WTC11 (cell line): ENCODE results near the gene SPINK6. TPM values are rescaled to one million over a fixed set of nuclear protein-coding genes. Genes with fewer than 3 reads are reported as not detected.

Source experiments
- ATAC-seq: fragments of 200-7000 bp; cut with Tn5 transposase; 2 replicates; pipeline ENCODE4 v1.10.0; 2021; ENCODE audit warnings: mild to moderate bottlenecking, moderate library complexity
- CTCF ChIA-PET: fragments of 300-600 bp; sonication (Branson Sonifier 250); formaldehyde crosslinking; loops from one replicate; lab custom pipeline; 2021; ENCODE audit warnings: antibody characterized with exemption; lab: Charles Lee
- POLR2A ChIA-PET: fragments of 350-600 bp; sonication (Branson Sonifier 250); formaldehyde crosslinking; loops from one replicate; lab custom pipeline; 2021; ENCODE audit warnings: antibody characterized with exemption; lab: Charles Lee
- DNase-seq: peaks from one replicate; pipeline ENCODE4 v3.0.0; 2021; ENCODE audit warnings: low spot score
- H3K27ac Mint-ChIP-seq: 2 replicates; pipeline ENCODE4 v1.8.0; 2021; ENCODE audit warnings: mixed read lengths
- H3K27me3 Mint-ChIP-seq: 2 replicates; pipeline ENCODE4 v1.8.0; 2021; ENCODE audit warnings: low read depth, mild to moderate bottlenecking, moderate library complexity, mixed read lengths
- H3K36me3 Mint-ChIP-seq: 2 replicates; pipeline ENCODE4 v1.8.0; 2021; ENCODE audit warnings: mixed read lengths
- H3K4me1 Mint-ChIP-seq: 2 replicates; pipeline ENCODE4 v1.8.0; 2022; ENCODE audit warnings: mixed read lengths
- H3K4me3 Mint-ChIP-seq: 2 replicates; pipeline ENCODE4 v1.8.0; 2021; ENCODE audit warnings: mild to moderate bottlenecking, moderate library complexity, mixed read lengths
- H3K9me3 Mint-ChIP-seq: 2 replicates; pipeline ENCODE4 v1.8.0; 2021; ENCODE audit warnings: mixed read lengths
- EMX1 ChIP-seq: fragments of 250-450 bp; sonication (Bioruptor Pico); IDR thresholded peaks from 2 replicates; pipeline ENCODE4 v1.8.0; 2021; ENCODE audit warnings: mild to moderate bottlenecking
- NR2C2 ChIP-seq: sonication (generic); formaldehyde crosslinking; IDR thresholded peaks from 2 replicates; pipeline ENCODE4 v1.8.0; 2022; ENCODE audit warnings: mild to moderate bottlenecking, missing genetic modification reagents
- TP53 ChIP-seq: sonication (generic); formaldehyde crosslinking; IDR thresholded peaks from 2 replicates; pipeline ENCODE4 v1.8.1; 2023; ENCODE audit warnings: mild to moderate bottlenecking, missing genetic modification reagents
- ZNF138 ChIP-seq: sonication (generic); formaldehyde crosslinking; conservative IDR thresholded peaks from 2 replicates; pipeline ENCODE4 v1.8.1; 2022; ENCODE audit warnings: mild to moderate bottlenecking, moderate library complexity, missing genetic modification reagents
- ZNF416 ChIP-seq: fragments of 250-450 bp; sonication (Bioruptor Pico); IDR thresholded peaks from 2 replicates; pipeline ENCODE4 v1.9.0; 2021; ENCODE audit warnings: mild to moderate bottlenecking, inconsistent platforms
- total RNA-seq: library from RNA; stranded (reverse); gene quantifications from 3 replicates; pipeline ENCODE4 v1.2.3, GENCODE V29; 2021
- TF ChIP-seq, protein P1 (sequence below): sonication (generic); formaldehyde crosslinking; IDR thresholded peaks from 2 replicates; pipeline ENCODE4 v1.8.1; 2022; ENCODE audit warnings: low read depth, missing genetic modification reagents, borderline replicate concordance
- TF ChIP-seq, protein P2 (sequence below): sonication (generic); formaldehyde crosslinking; IDR thresholded peaks from 2 replicates; pipeline ENCODE4 v1.8.0; 2022; ENCODE audit warnings: mild to moderate bottlenecking, missing genetic modification reagents
- TF ChIP-seq, protein P3 (sequence below): sonication (generic); formaldehyde crosslinking; IDR thresholded peaks from 2 replicates; pipeline ENCODE4 v1.8.1; 2023; ENCODE audit warnings: mild to moderate bottlenecking, missing genetic modification reagents
- TF ChIP-seq, protein P4 (sequence below): fragments of 250-450 bp; sonication (Bioruptor Pico); IDR thresholded peaks from 2 replicates; pipeline ENCODE4 v1.9.0; 2021; ENCODE audit warnings: mild to moderate bottlenecking
- TF ChIP-seq, protein P5 (sequence below): sonication (generic); formaldehyde crosslinking; IDR thresholded peaks from 2 replicates; pipeline ENCODE4 v1.8.1; 2022; ENCODE audit warnings: low read depth, mild to moderate bottlenecking, moderate library complexity, missing genetic modification reagents, borderline replicate concordance
- TF ChIP-seq, protein P6 (sequence below): fragments of 200-600 bp; IDR thresholded peaks from 2 replicates; pipeline ENCODE4 v1.8.0; 2022; ENCODE audit warnings: antibody characterized with exemption
- TF ChIP-seq, protein P7 (sequence below): sonication (generic); formaldehyde crosslinking; IDR thresholded peaks from 2 replicates; pipeline ENCODE4 v1.8.0; 2022; ENCODE audit warnings: mild to moderate bottlenecking, missing genetic modification reagents

Gene SPINK6
- total RNA-seq, 1 experiment from 2014 or later: not detected

DNA sequence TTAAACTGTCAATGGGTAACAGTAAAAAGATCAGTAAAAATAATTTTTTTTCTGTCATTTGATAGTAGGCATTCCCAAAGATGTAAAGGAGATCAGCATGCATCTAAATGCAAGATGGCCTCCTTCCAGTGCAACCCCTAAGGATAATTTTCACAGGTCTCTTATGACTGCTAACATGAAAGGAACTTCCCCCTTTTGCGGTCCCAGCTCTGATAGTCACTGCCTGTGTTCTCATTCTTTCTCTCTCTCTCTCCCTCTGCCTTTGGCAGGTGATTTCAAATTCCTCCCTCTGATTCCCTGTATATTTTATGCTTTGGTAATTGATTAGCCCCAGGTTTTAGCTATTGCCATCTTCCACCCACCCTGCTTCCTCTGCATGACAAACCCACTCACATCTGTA, 25.6 kb upstream of the SPINK6 start (continued):
- TF ChIP-seq, protein P1, sequence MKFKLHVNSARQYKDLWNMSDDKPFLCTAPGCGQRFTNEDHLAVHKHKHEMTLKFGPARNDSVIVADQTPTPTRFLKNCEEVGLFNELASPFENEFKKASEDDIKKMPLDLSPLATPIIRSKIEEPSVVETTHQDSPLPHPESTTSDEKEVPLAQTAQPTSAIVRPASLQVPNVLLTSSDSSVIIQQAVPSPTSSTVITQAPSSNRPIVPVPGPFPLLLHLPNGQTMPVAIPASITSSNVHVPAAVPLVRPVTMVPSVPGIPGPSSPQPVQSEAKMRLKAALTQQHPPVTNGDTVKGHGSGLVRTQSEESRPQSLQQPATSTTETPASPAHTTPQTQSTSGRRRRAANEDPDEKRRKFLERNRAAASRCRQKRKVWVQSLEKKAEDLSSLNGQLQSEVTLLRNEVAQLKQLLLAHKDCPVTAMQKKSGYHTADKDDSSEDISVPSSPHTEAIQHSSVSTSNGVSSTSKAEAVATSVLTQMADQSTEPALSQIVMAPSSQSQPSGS (CRISPR knock-in tag): no peak
- TF ChIP-seq, protein P2, sequence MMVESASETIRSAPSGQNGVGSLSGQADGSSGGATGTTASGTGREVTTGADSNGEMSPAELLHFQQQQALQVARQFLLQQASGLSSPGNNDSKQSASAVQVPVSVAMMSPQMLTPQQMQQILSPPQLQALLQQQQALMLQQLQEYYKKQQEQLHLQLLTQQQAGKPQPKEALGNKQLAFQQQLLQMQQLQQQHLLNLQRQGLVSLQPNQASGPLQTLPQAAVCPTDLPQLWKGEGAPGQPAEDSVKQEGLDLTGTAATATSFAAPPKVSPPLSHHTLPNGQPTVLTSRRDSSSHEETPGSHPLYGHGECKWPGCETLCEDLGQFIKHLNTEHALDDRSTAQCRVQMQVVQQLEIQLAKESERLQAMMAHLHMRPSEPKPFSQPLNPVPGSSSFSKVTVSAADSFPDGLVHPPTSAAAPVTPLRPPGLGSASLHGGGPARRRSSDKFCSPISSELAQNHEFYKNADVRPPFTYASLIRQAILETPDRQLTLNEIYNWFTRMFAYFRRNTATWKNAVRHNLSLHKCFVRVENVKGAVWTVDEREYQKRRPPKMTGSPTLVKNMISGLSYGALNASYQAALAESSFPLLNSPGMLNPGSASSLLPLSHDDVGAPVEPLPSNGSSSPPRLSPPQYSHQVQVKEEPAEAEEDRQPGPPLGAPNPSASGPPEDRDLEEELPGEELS (CRISPR knock-in tag): no peak
- TF ChIP-seq ZNF416 (CRISPR knock-in tag) (no peak), ZNF138 (CRISPR knock-in tag) (no peak), NR2C2 (CRISPR knock-in tag) (no peak), EMX1 (CRISPR knock-in tag) (no peak), TP53 (CRISPR knock-in tag) (no peak)
- TF ChIP-seq, protein P3, sequence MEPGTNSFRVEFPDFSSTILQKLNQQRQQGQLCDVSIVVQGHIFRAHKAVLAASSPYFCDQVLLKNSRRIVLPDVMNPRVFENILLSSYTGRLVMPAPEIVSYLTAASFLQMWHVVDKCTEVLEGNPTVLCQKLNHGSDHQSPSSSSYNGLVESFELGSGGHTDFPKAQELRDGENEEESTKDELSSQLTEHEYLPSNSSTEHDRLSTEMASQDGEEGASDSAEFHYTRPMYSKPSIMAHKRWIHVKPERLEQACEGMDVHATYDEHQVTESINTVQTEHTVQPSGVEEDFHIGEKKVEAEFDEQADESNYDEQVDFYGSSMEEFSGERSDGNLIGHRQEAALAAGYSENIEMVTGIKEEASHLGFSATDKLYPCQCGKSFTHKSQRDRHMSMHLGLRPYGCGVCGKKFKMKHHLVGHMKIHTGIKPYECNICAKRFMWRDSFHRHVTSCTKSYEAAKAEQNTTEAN (CRISPR knock-in tag): no peak
- TF ChIP-seq, protein P4, sequence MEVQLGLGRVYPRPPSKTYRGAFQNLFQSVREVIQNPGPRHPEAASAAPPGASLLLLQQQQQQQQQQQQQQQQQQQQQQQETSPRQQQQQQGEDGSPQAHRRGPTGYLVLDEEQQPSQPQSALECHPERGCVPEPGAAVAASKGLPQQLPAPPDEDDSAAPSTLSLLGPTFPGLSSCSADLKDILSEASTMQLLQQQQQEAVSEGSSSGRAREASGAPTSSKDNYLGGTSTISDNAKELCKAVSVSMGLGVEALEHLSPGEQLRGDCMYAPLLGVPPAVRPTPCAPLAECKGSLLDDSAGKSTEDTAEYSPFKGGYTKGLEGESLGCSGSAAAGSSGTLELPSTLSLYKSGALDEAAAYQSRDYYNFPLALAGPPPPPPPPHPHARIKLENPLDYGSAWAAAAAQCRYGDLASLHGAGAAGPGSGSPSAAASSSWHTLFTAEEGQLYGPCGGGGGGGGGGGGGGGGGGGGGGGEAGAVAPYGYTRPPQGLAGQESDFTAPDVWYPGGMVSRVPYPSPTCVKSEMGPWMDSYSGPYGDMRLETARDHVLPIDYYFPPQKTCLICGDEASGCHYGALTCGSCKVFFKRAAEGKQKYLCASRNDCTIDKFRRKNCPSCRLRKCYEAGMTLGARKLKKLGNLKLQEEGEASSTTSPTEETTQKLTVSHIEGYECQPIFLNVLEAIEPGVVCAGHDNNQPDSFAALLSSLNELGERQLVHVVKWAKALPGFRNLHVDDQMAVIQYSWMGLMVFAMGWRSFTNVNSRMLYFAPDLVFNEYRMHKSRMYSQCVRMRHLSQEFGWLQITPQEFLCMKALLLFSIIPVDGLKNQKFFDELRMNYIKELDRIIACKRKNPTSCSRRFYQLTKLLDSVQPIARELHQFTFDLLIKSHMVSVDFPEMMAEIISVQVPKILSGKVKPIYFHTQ (CRISPR knock-in tag): no peak
- TF ChIP-seq, protein P5, sequence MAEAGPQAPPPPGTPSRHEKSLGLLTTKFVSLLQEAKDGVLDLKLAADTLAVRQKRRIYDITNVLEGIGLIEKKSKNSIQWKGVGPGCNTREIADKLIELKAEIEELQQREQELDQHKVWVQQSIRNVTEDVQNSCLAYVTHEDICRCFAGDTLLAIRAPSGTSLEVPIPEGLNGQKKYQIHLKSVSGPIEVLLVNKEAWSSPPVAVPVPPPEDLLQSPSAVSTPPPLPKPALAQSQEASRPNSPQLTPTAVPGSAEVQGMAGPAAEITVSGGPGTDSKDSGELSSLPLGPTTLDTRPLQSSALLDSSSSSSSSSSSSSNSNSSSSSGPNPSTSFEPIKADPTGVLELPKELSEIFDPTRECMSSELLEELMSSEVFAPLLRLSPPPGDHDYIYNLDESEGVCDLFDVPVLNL: no peak
- TF ChIP-seq, all 79 proteins: peak for 0

DNA sequence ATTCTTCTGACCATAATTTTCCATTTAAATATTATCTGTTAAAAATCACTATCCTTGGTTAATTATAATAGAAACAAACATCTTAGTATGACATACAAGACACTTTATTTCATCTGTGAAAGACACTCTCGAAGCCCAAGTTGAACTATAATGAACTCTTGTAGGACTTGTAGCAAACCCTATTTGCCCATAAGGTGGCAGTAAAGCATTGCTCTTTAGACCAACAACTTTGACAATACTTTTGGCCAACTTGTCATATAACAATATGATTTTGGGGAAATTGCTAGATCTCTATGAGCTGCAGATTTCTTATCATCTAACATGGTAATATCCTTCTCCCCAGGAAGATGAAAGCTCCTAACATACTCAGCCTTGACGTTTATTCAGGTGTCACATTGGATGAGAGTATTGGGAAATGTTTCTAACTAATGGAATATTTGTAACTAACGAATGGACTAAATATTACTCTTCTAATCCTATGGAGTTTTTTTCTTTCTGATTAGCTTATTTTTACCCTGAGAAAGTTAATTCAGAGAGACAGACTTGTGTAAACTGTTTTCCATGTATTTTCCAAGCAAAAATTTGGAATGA, 23.5 kb upstream of the SPINK6 start:
- TF ChIP-seq, protein P6, sequence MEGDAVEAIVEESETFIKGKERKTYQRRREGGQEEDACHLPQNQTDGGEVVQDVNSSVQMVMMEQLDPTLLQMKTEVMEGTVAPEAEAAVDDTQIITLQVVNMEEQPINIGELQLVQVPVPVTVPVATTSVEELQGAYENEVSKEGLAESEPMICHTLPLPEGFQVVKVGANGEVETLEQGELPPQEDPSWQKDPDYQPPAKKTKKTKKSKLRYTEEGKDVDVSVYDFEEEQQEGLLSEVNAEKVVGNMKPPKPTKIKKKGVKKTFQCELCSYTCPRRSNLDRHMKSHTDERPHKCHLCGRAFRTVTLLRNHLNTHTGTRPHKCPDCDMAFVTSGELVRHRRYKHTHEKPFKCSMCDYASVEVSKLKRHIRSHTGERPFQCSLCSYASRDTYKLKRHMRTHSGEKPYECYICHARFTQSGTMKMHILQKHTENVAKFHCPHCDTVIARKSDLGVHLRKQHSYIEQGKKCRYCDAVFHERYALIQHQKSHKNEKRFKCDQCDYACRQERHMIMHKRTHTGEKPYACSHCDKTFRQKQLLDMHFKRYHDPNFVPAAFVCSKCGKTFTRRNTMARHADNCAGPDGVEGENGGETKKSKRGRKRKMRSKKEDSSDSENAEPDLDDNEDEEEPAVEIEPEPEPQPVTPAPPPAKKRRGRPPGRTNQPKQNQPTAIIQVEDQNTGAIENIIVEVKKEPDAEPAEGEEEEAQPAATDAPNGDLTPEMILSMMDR: peak; percentile 27; the same call in 1 of the 2 replicates
- TF ChIP-seq, protein P7, sequence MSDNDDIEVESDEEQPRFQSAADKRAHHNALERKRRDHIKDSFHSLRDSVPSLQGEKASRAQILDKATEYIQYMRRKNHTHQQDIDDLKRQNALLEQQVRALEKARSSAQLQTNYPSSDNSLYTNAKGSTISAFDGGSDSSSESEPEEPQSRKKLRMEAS (CRISPR knock-in tag): no peak
- TF ChIP-seq, all 79 proteins: peak for 1
- ATAC-seq (peak; percentile 67), DNase-seq (no peak)
- Mint-ChIP-seq H3K4me1 (no peaks in the 10 kb centered on the region), H3K27me3 (no peaks in the 10 kb centered on the region), H3K27ac (no peak overlapping the region), H3K9me3 (no peaks in the 10 kb centered on the region), H3K4me3 (no peak overlapping the region), H3K36me3 (no peaks in the 10 kb centered on the region)
- CTCF ChIA-PET: interaction anchor here (1.3 to 2.1 kb wide), 4 partner anchors 119 to 552 kb away, joined by 3 to 7 read pairs (median 4); no protein-coding TSS in a partner anchor
- POLR2A ChIA-PET: no interaction called here
